Lung (tissue), 12 donors: Measurements from ENCODE around the gene RAPGEF1. TPM values are rescaled to one million over a fixed set of nuclear protein-coding genes. Genes with fewer than 3 reads are reported as not detected.
"Not testable (repeated sequence)": the region's sequence is repeated elsewhere in the genome, so short reads cannot be mapped to it uniquely, and the experiment has no call there.

Source experiments
- ATAC-seq: fragments of 200-7000 bp; cut with Tn5 transposase; one replicate; pipeline ENCODE4 v1.9.1; 2020; ENCODE audit warnings: moderate number of reproducible peaks; ENCODE audit not compliant: insufficient read depth, low FRiP score
- DNase-seq, 3 donors: peaks; one replicate each; pipeline ENCODE4 v3.0.0-alpha.2; 2013 to 2017
- H3K27ac ChIP-seq, 2 donors: one replicate each; pipeline ENCODE4 v1.5.1; 2013; ENCODE audit warnings: mild to moderate bottlenecking in 2 of 2, moderate library complexity in 2 of 2, control low read depth in 1 of 2, inconsistent platforms in 1 of 2, low read depth in 1 of 2, low read length in 1 of 2
- H3K27me3 ChIP-seq, 3 donors: one replicate each; pipeline ENCODE4 v1.5.1; 2013; ENCODE audit warnings: low read length in 2 of 3; ENCODE audit not compliant: control insufficient read depth in 3 of 3, insufficient read depth in 3 of 3
- H3K36me3 ChIP-seq, 4 donors: one replicate each; pipeline ENCODE4 v1.5.1; 2013; ENCODE audit warnings: low read length in 4 of 4, mild to moderate bottlenecking in 1 of 4, moderate library complexity in 1 of 4; ENCODE audit not compliant: control insufficient read depth in 4 of 4, insufficient read depth in 4 of 4
- H3K4me1 ChIP-seq, 5 donors: one replicate each; pipeline ENCODE4 v1.5.1; 2013; ENCODE audit warnings: low read length in 5 of 5, mild to moderate bottlenecking in 2 of 5, moderate library complexity in 1 of 5; ENCODE audit not compliant: control insufficient read depth in 5 of 5, insufficient read depth in 5 of 5
- H3K4me3 ChIP-seq: one replicate; pipeline ENCODE4 v1.5.1; 2013; ENCODE audit warnings: mild to moderate bottlenecking, control low read depth, moderate library complexity
- H3K9ac ChIP-seq, 2 donors: one replicate each; pipeline ENCODE4 v1.5.1; 2013; ENCODE audit warnings: low read length in 2 of 2, control low read depth in 1 of 2; ENCODE audit not compliant: insufficient read depth in 1 of 2
- H3K9me3 ChIP-seq, 4 donors: one replicate each; pipeline ENCODE4 v1.5.1; 2013; ENCODE audit warnings: low read length in 3 of 4, mild to moderate bottlenecking in 1 of 4, moderate library complexity in 1 of 4; ENCODE audit not compliant: control insufficient read depth in 4 of 4, insufficient read depth in 3 of 4
- WGBS, 2 donors: extraction: QIAGEN DNeasy Blood & Tissue Kit; methylation state at CpG; one replicate each; pipeline ENCODE4 v1.1.7; 2013; 5-methylcytosine and 5-hydroxymethylcytosine counted together
- polyA plus RNA-seq, 2 donors: library from polyadenylated mRNA; stranded (reverse); fragments of 200-250 nt; gene quantifications; one replicate each; pipeline ENCODE4 v1.2.1, GENCODE V29; 2013
- total RNA-seq, 2 donors: library from RNA; depleted of rRNA in 1 of 2; stranded (reverse); fragments of >200 nt in 1 of 2; gene quantifications; one replicate each; pipeline ENCODE4 v1.2.1, GENCODE V29; 2014 to 2021
- TF ChIP-seq, protein P1 (sequence below): IDR thresholded peaks from 2 replicates; pipeline ENCODE4 v1.5.1; 2012; ENCODE audit warnings: mild to moderate bottlenecking; ENCODE audit errors: control extremely low read depth, extremely low read depth
- donor health status: control.
- donor health status: control.
- donor health status: Bipolar disorder and iron deficiency.
- donor health status: healthy.
- donor health status: DM: yes; HTN: yes; CAD: no.

The RAPGEF1 gene
- total and polyA plus RNA-seq, 4 donors, result 38.9 to 134 (median 55.1) TPM

DNA sequence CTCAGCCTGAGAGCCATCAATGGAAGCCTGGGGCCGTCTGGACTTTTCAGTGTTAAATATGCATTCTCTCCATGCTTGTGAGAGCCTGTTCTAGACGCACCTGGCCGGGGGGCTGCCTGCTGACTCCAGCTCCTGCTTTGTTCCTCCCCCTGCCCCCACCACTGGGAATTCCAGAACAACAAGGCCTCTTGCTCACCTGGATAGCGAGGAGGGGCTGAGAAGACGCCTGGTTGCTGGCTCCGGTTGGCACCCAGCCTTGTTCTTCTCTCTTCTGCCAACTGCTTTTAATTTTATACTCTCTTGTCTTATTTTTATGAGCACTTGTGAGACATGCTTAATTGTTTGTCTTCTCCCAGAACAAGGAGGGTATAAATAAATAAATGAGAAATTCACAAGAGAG, 15.0 kb upstream of the RAPGEF1 start:
- Histone ChIP-seq H3K27ac (no peak overlapping the region), H3K4me1 (no peaks in the 10 kb centered on the region), H3K36me3 (no peaks in the 10 kb centered on the region), H3K4me3 (no peak overlapping the region), H3K9ac (no peak overlapping the region), H3K9me3 (no peaks in the 10 kb centered on the region), H3K27me3 (peaks cover 0 to 19% (median 6%) of the 10 kb centered on the region in 3 donors)
- TF ChIP-seq, protein P1, sequence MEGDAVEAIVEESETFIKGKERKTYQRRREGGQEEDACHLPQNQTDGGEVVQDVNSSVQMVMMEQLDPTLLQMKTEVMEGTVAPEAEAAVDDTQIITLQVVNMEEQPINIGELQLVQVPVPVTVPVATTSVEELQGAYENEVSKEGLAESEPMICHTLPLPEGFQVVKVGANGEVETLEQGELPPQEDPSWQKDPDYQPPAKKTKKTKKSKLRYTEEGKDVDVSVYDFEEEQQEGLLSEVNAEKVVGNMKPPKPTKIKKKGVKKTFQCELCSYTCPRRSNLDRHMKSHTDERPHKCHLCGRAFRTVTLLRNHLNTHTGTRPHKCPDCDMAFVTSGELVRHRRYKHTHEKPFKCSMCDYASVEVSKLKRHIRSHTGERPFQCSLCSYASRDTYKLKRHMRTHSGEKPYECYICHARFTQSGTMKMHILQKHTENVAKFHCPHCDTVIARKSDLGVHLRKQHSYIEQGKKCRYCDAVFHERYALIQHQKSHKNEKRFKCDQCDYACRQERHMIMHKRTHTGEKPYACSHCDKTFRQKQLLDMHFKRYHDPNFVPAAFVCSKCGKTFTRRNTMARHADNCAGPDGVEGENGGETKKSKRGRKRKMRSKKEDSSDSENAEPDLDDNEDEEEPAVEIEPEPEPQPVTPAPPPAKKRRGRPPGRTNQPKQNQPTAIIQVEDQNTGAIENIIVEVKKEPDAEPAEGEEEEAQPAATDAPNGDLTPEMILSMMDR, result no peak
- no peak for ATAC-seq
- WGBS, 2 donors, result 60 to 80% methylated on average over 6 of the region's 6 CpGs
- no peak for DNase-seq

DNA sequence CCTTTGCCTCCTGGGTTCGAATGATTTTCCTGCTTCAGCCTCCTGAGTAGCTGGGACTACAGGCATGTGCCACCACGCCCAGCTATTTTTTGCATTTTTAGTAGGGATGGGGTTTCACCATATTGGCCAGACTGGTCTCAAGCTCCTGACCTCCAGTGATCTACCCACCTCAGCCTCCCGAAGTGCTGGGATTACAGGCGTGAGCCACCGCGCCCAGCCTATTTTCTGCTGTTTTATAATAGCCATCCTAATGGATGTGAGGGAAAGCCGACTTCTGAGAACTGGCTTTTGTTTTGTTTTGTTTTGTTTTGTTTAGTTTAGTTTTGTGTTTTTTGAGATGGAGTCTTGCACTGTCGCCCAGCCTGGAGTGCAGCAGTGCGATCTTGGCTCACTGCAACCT, 13.9 kb upstream of the RAPGEF1 start:
- H3K4me1 ChIP-seq, ATAC-seq, H3K27ac ChIP-seq, H3K4me3 ChIP-seq, H3K9ac ChIP-seq, DNase-seq, H3K9me3 ChIP-seq, H3K36me3 ChIP-seq: not testable (repeated sequence)
- whole genome bisulfite sequencing, 2 donors, result 92% methylated on average over 9 of the region's 9 CpGs
- H3K27me3 ChIP-seq, result peaks cover 0 to 18% (median 1%) of the 10 kb centered on the region in 3 donors

DNA sequence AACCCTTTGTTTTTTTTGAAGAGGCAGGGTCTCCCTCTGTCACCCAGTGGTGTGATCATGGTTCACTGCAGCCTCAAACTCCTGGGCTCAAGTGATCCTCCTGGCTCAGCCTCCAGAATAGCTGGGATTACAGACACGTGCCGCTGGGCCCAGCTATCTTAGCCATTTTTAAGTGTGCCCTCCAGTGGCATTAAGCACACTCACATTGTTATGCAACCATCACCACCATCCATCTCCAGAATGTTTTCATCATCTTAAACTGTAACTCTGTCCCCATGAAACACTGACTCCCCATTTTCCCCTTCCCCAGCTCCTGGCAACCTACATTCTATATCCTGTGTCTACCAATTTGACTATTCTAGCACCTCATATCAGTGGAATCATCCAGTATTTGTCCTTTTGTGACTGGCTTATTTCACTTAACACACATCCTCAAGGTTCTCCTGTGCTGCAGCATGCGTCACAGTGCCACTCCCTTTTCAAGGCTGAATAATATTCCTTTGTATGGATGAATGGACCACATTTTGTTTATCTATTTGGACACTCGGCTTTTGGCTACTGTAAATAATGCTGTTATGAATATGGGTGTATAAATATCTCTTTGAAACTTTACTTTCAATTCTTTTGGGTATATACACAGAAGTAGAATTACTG, 12.5 kb upstream of the RAPGEF1 start:
- Histone ChIP-seq H3K36me3 (no peaks in the 10 kb centered on the region), H3K9me3 (no peaks in the 10 kb centered on the region), H3K4me3 (no peak overlapping the region), H3K27ac (no peak overlapping the region), H3K9ac (no peak overlapping the region), H3K27me3 (peaks cover 0 to 7% (median 0%) of the 10 kb centered on the region in 3 donors), H3K4me1 (no peaks in the 10 kb centered on the region)
- TF ChIP-seq, protein P1, result no peak
- 80 to 87% methylated on average over 4 of the region's 4 CpGs for WGBS, 2 donors
- no peak for ATAC-seq
- DNase-seq, result no peak

DNA sequence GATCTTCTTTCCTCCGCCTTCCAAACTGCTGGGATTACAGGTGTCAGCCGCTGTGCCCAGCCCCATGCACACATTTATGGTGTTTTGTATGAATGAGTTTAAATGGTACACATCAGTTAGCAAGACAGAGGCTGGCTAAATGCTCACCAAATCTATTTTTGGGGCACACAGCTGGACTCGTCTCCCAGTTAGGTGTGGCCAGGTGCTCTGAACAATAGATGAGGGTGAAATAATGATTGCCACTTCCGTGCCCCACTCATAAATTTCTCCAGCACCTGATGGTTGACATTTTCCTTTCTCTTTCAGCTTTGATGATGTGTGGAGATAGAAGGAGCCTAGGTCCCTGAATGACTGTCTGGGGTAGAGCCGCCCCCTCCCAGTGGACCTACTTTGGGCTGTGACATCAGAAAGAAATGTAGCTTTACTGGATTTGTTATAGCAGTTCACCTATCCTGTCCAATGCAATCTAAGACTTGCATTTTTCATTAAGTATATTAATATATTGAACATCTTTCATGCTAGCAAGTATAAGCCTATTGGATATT, 8.6 kb upstream of the RAPGEF1 start:
- no peak overlapping the region for H3K27ac ChIP-seq
- H3K36me3 ChIP-seq, result no peaks in the 10 kb centered on the region
- H3K27me3 ChIP-seq, result no peaks in the 10 kb centered on the region
- no peaks in the 10 kb centered on the region for H3K4me1 ChIP-seq
- no peak overlapping the region for H3K4me3 ChIP-seq
- DNase-seq (no peak), ATAC-seq (no peak)
- no peak overlapping the region for H3K9ac ChIP-seq
- no peaks in the 10 kb centered on the region for H3K9me3 ChIP-seq
- 73 to 83% methylated on average over 5 of the region's 5 CpGs for WGBS, 2 donors
- TF ChIP-seq, protein P1, result no peak
